ENCODE data around the gene PROC. TPM values are rescaled to one million over a fixed set of nuclear protein-coding genes. Genes with fewer than 3 reads are reported as not detected.

Gene PROC
- total RNA-seq, 1 experiment from 2014 or later = not detected

GRCh38 chr2:127417406-127417805 lies 821 bp upstream of the PROC start:
- no peak for TF ChIP-seq CEBPB (IDR thresholded peaks at IDR 0.05; ENCODE audit: low read depth)
- TF ChIP-seq EZH2phosphoT487 (IDR thresholded peaks at IDR 0.05; ENCODE audit: borderline replicate concordance) = no peak
- TF ChIP-seq REST (IDR thresholded peaks at IDR 0.05; ENCODE audit: low read depth) = no peak
- no peak for TF ChIP-seq ATF3 (IDR thresholded peaks at IDR 0.05)
- DNase-seq (ENCODE audit: low read depth, low spot score) (no peak), ATAC-seq (no peak)
- Histone ChIP-seq H3K9me2 (ENCODE audit: insufficient read depth) (no peaks in the 10 kb centered on the region), H3K36me3 (ENCODE audit: control insufficient read depth in 1 of 2, insufficient read depth in 2 of 2, low read length in 2 of 2) (no peaks in the 10 kb centered on the region), H4K20me1 (ENCODE audit: insufficient read depth) (no peaks in the 10 kb centered on the region), H3K4me3 (replicated peaks in 1 of 2; ENCODE audit: low read depth in 1 of 2, low read length in 2 of 2) (no peak overlapping the region), H3K4me1 (ENCODE audit: control insufficient read depth in 1 of 2, insufficient read depth in 2 of 2, low read length in 2 of 2) (peaks cover 9 to 24% of the 10 kb centered on the region in 2 experiments), H3K4me2 (ENCODE audit: low read length) (no peak overlapping the region), H3K79me2 (ENCODE audit: insufficient read depth, low read length) (no peaks in the 10 kb centered on the region), H3K9ac (ENCODE audit: low read length) (no peak overlapping the region), H3K9me3 (ENCODE audit: control insufficient read depth in 1 of 2, insufficient read depth in 1 of 2, low read depth in 1 of 2, low read length in 2 of 2) (no peaks in the 10 kb centered on the region), H3K27me3 (ENCODE audit: insufficient read depth, low read length) (no peaks in the 10 kb centered on the region; the same call in 1 of the 2 replicates), H3K27ac (ENCODE audit: low read depth, low read length) (no peak overlapping the region), H2AFZ (ENCODE audit: low read depth, low read length, poor library complexity, severe bottlenecking) (no peak overlapping the region)
- BruUV-seq (replicated peaks) = no TSS peak
- CTCF ChIA-PET = interaction anchor here (4.0 kb wide), 1 partner anchor 220 kb away, joined by 22 read pairs; no protein-coding TSS in a partner anchor
- intact Hi-C loops (cut with micrococcal nuclease) = no loop called here
- POLR2A ChIA-PET = no interaction called here
- RAD21 ChIA-PET (ENCODE audit: low non-redundant PET in 1 of 2, low total read pairs in 2 of 2, uncharacterized antibody in 2 of 2, unreplicated experiment in 2 of 2) = no interaction called here

- no peaks in the 10 kb centered on the region for H3K36me3 ChIP-seq (ENCODE audit: control insufficient read depth in 1 of 2, insufficient read depth in 2 of 2, low read length in 2 of 2)
- H3K4me1 ChIP-seq (ENCODE audit: control insufficient read depth in 1 of 2, insufficient read depth in 2 of 2, low read length in 2 of 2) = peaks cover 3 to 26% of the 10 kb centered on the region in 2 experiments; a peak in 3 of 4 replicates
- intact Hi-C loops (cut with micrococcal nuclease) = no loop called here
- DNase-seq (ENCODE audit: low read depth, low spot score) (no peak), ATAC-seq (no peak)
- H4K20me1 ChIP-seq (ENCODE audit: insufficient read depth) = no peaks in the 10 kb centered on the region
- POLR2A ChIA-PET = no interaction called here
- H3K9me3 ChIP-seq (ENCODE audit: control insufficient read depth in 1 of 2, insufficient read depth in 1 of 2, low read depth in 1 of 2, low read length in 2 of 2) = no peaks in the 10 kb centered on the region
- CTCF ChIA-PET = interaction anchor here (1.7 kb wide), 1 partner anchor 222 kb away, joined by 4 read pairs; no protein-coding TSS in a partner anchor
- H2AFZ ChIP-seq (ENCODE audit: low read depth, low read length, poor library complexity, severe bottlenecking) = no peak overlapping the region
- no peak overlapping the region for H3K9ac ChIP-seq (ENCODE audit: low read length)
- no peaks in the 10 kb centered on the region for H3K79me2 ChIP-seq (ENCODE audit: insufficient read depth, low read length)
- RAD21 ChIA-PET (ENCODE audit: low non-redundant PET in 1 of 2, low total read pairs in 2 of 2, uncharacterized antibody in 2 of 2, unreplicated experiment in 2 of 2) = no interaction called here
- H3K27ac ChIP-seq (ENCODE audit: low read depth, low read length) = no peak overlapping the region
- no peak overlapping the region for H3K4me2 ChIP-seq (ENCODE audit: low read length)
- no peaks in the 10 kb centered on the region; the same call in 1 of the 2 replicates for H3K27me3 ChIP-seq (ENCODE audit: insufficient read depth, low read length)
- no peaks in the 10 kb centered on the region for H3K9me2 ChIP-seq (ENCODE audit: insufficient read depth)
- no peak overlapping the region for H3K4me3 ChIP-seq (replicated peaks in 1 of 2; ENCODE audit: low read depth in 1 of 2, low read length in 2 of 2)
- no TSS peak for BruUV-seq (replicated peaks)
- TF ChIP-seq YY1 (IDR thresholded peaks at IDR 0.05; ENCODE audit: extremely low read depth, insufficient replicate concordance, low read depth, low read length) (no peak), ATF3 (IDR thresholded peaks at IDR 0.05) (no peak), RAD21 (IDR thresholded peaks at IDR 0.05; ENCODE audit: low read depth) (no peak), POLR2AphosphoS5 (IDR thresholded peaks at IDR 0.05; ENCODE audit: low read depth, low read length) (no peak), ZFX (IDR thresholded peaks at IDR 0.05) (no peak), EZH2phosphoT487 (IDR thresholded peaks at IDR 0.05; ENCODE audit: borderline replicate concordance) (no peak), SP1 (IDR thresholded peaks at IDR 0.05; ENCODE audit: low read depth) (no peak), FOSL1 (IDR thresholded peaks at IDR 0.05; ENCODE audit: low read depth) (no peak), EZH2 (IDR thresholded peaks at IDR 0.05) (no peak), ZNF274 (IDR thresholded peaks at IDR 0.05; ENCODE audit: low read depth, low read length) (no peak), MAX (IDR thresholded peaks at IDR 0.05) (no peak), SIN3A (IDR thresholded peaks at IDR 0.05; ENCODE audit: low read depth) (no peak), CEBPB (IDR thresholded peaks at IDR 0.05; ENCODE audit: low read depth) (no peak), ELF1 (IDR thresholded peaks at IDR 0.05; ENCODE audit: borderline replicate concordance, low read depth) (no peak), TCF7L2 (IDR thresholded peaks at IDR 0.05; ENCODE audit: borderline replicate concordance, extremely low read depth, insufficient read depth, insufficient read length) (no peak), JUND (IDR thresholded peaks at IDR 0.05) (no peak)
These were observed 844 bp downstream of the PROC start for GRCh38 chr2:127419112-127419430.

Measured in HCT116 (cell line).